ENCODE measurements around the gene NOTUM.

Gene NOTUM

GRCh38 chr17:81961087-81961511 lies at the start of gene NOTUM:
NOTUM (minus strand) TSS chr17:81961187; CDS start chr17:81960909, 278 bp downstream.
- no peak for DNase-seq

GRCh38 chr17:82009413-82009812 lies 48.4 kb upstream of the NOTUM start:
- no peak for DNase-seq

GRCh38 chr17:82008941-82009405 lies 48.0 kb upstream of the NOTUM start:
- no peak for DNase-seq

GRCh38 chr17:82008258-82008940 lies 47.4 kb upstream of the NOTUM start:
- DNase-seq, result no peak

GRCh38 chr17:82007495-82008257 lies 46.7 kb upstream of the NOTUM start:
- DNase-seq, result no peak

- DNase-seq, result no peak
Measured at GRCh38 chr17:82007228-82007494, 46.2 kb upstream of the NOTUM start.

GRCh38 chr17:82006468-82007227 lies 45.7 kb upstream of the NOTUM start:
- peak; percentile 21 for DNase-seq

GRCh38 chr17:82005701-82006348 lies 44.8 kb upstream of the NOTUM start:
- DNase-seq, result no peak

- DNase-seq, result no peak
Measured at GRCh38 chr17:82004517-82005455, 43.8 kb upstream of the NOTUM start.

- DNase-seq, result no peak
Measured at GRCh38 chr17:82003411-82004381, 42.7 kb upstream of the NOTUM start.

GRCh38 chr17:82001571-82002056 lies 40.6 kb upstream of the NOTUM start:
- DNase-seq, result no peak

- DNase-seq, result no peak
Measured at GRCh38 chr17:82000803-82001570, 40.0 kb upstream of the NOTUM start.

- DNase-seq, result no peak
Measured at GRCh38 chr17:81999976-82000802, 39.2 kb upstream of the NOTUM start.

GRCh38 chr17:81999587-81999975 lies 38.6 kb upstream of the NOTUM start:
- no peak for DNase-seq

- no peak for DNase-seq
Measured at GRCh38 chr17:81998691-81999438, 37.9 kb upstream of the NOTUM start.

GRCh38 chr17:81998212-81998611 lies 37.2 kb upstream of the NOTUM start:
- DNase-seq, result no peak

GRCh38 chr17:81996757-81997441 lies 35.9 kb upstream of the NOTUM start:
- no peak for DNase-seq

Measured in NCI-H446 treated with DMSO at 0.1 percent for 48 hours (cell line).